Liver (tissue), 3 donors: ENCODE data around the gene NXPE3.

Source experiments
- EGR1 ChIP-seq, 2 donors: IDR thresholded peaks; 2 replicates each; pipeline ENCODE4 v1.6.1; 2016 to 2018; ENCODE audit warnings: antibody characterized with exemption in 2 of 2, low read depth in 2 of 2
- FOXA2 ChIP-seq: IDR thresholded peaks from 2 replicates; pipeline ENCODE4 v1.6.1; 2016; ENCODE audit warnings: antibody characterized with exemption
- HNF4A ChIP-seq, 2 donors: conservative IDR thresholded peaks; 2 replicates each; pipeline ENCODE4 v1.6.1; 2016; ENCODE audit warnings: antibody characterized with exemption in 2 of 2, mild to moderate bottlenecking in 2 of 2
- HNF4G ChIP-seq: IDR thresholded peaks from 2 replicates; pipeline ENCODE4 v1.6.1; 2016; ENCODE audit warnings: antibody characterized with exemption
- JUND ChIP-seq, 2 donors: IDR thresholded peaks; 2 replicates each; pipeline ENCODE4 v1.6.1; 2016; ENCODE audit warnings: antibody characterized with exemption in 2 of 2
- NR2F2 ChIP-seq: IDR thresholded peaks from 2 replicates; pipeline ENCODE4 v1.6.1; 2016; ENCODE audit warnings: antibody characterized with exemption
- RXRA ChIP-seq, 2 donors: IDR thresholded peaks; 2 replicates each; pipeline ENCODE4 v1.6.1; 2017 to 2018; ENCODE audit warnings: antibody characterized with exemption in 2 of 2, mild to moderate bottlenecking in 1 of 2
- TAF1 ChIP-seq: conservative IDR thresholded peaks from 2 replicates; pipeline ENCODE4 v1.6.1; 2016; ENCODE audit warnings: antibody characterized with exemption, mild to moderate bottlenecking
- YY1 ChIP-seq: IDR thresholded peaks from 2 replicates; pipeline ENCODE4 v1.6.1; 2016; ENCODE audit warnings: antibody characterized with exemption, mild to moderate bottlenecking
- TF ChIP-seq, protein P1 (sequence below): fragments of 150-350 bp; IDR thresholded peaks from 2 replicates; pipeline ENCODE4 v1.5.1; 2017; ENCODE audit warnings: improper control_type of control experiment, low read depth, low read length; ENCODE audit not compliant: missing input control
- TF ChIP-seq, protein P2 (sequence below): IDR thresholded peaks from 2 replicates; pipeline ENCODE4 v1.6.1; 2016; ENCODE audit warnings: antibody characterized with exemption, mild to moderate bottlenecking
- TF ChIP-seq, protein P3 (sequence below): IDR thresholded peaks from 2 replicates; pipeline ENCODE4 v1.6.1; 2016; ENCODE audit warnings: antibody characterized with exemption
- donor health status: healthy.
- donor health status: healthy.

DNA sequence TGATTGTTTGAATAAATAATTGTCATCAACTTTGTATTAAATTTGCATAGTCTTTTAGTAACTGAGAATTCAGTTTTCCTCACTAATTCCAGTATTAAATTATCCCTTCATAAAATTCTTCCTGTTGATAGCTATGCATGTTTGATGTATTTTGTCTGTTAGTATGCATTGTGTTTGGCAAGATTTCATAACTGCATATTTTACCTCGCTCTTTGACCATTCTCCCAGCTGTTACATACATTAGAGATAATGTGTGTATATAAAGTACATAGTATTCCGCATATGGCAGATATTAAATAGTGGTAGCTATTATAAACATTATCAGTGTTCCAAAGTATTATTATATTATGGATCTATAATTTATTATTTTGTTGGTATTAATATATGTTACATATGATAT lies 59.7 kb downstream of the NXPE3 start:
- TF ChIP-seq, protein P1, sequence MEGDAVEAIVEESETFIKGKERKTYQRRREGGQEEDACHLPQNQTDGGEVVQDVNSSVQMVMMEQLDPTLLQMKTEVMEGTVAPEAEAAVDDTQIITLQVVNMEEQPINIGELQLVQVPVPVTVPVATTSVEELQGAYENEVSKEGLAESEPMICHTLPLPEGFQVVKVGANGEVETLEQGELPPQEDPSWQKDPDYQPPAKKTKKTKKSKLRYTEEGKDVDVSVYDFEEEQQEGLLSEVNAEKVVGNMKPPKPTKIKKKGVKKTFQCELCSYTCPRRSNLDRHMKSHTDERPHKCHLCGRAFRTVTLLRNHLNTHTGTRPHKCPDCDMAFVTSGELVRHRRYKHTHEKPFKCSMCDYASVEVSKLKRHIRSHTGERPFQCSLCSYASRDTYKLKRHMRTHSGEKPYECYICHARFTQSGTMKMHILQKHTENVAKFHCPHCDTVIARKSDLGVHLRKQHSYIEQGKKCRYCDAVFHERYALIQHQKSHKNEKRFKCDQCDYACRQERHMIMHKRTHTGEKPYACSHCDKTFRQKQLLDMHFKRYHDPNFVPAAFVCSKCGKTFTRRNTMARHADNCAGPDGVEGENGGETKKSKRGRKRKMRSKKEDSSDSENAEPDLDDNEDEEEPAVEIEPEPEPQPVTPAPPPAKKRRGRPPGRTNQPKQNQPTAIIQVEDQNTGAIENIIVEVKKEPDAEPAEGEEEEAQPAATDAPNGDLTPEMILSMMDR, result no peak
- TF ChIP-seq EGR1 (IDR thresholded peaks at IDR 0.05; ENCODE audit: low read depth in 2 of 2) (no peak), RXRA (IDR thresholded peaks at IDR 0.05) (no peak), NR2F2 (no peak), HNF4A (conservative IDR thresholded peaks at IDR 0.05) (no peak), JUND (IDR thresholded peaks at IDR 0.05) (no peak), FOXA2 (no peak), TAF1 (no peak), HNF4G (no peak), YY1 (no peak)
- TF ChIP-seq, protein P2, sequence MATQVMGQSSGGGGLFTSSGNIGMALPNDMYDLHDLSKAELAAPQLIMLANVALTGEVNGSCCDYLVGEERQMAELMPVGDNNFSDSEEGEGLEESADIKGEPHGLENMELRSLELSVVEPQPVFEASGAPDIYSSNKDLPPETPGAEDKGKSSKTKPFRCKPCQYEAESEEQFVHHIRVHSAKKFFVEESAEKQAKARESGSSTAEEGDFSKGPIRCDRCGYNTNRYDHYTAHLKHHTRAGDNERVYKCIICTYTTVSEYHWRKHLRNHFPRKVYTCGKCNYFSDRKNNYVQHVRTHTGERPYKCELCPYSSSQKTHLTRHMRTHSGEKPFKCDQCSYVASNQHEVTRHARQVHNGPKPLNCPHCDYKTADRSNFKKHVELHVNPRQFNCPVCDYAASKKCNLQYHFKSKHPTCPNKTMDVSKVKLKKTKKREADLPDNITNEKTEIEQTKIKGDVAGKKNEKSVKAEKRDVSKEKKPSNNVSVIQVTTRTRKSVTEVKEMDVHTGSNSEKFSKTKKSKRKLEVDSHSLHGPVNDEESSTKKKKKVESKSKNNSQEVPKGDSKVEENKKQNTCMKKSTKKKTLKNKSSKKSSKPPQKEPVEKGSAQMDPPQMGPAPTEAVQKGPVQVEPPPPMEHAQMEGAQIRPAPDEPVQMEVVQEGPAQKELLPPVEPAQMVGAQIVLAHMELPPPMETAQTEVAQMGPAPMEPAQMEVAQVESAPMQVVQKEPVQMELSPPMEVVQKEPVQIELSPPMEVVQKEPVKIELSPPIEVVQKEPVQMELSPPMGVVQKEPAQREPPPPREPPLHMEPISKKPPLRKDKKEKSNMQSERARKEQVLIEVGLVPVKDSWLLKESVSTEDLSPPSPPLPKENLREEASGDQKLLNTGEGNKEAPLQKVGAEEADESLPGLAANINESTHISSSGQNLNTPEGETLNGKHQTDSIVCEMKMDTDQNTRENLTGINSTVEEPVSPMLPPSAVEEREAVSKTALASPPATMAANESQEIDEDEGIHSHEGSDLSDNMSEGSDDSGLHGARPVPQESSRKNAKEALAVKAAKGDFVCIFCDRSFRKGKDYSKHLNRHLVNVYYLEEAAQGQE, result no peak
- TF ChIP-seq, protein P3, sequence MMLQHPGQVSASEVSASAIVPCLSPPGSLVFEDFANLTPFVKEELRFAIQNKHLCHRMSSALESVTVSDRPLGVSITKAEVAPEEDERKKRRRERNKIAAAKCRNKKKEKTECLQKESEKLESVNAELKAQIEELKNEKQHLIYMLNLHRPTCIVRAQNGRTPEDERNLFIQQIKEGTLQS, result no peak
